ENCODE data around the gene PCDHA1. TPM values are rescaled to one million over a fixed set of nuclear protein-coding genes. Genes with fewer than 3 reads are reported as not detected.
"Not testable (repeated sequence)": the region's sequence is repeated elsewhere in the genome, so short reads cannot be mapped to it uniquely, and the experiment has no call there.

Gene PCDHA1
- total RNA-seq, 1 experiment from 2014 or later: not detected

DNA sequence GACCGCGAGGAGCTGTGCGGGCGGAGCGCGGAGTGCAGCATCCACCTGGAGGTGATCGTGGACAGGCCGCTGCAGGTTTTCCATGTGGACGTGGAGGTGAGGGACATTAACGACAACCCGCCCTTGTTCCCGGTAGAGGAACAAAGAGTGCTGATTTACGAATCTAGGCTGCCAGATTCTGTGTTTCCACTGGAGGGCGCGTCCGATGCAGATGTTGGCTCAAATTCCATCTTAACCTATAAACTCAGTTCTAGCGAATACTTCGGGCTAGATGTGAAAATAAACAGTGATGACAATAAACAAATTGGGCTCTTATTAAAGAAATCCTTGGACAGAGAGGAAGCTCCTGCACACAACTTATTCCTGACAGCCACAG, 42.4 kb downstream of the PCDHA1 start:
- no peaks in the 10 kb centered on the region; the same call in 1 of the 2 replicates for H3K9me2 ChIP-seq (ENCODE audit: insufficient read depth)
- no peaks in the 10 kb centered on the region for H3K9me3 ChIP-seq (ENCODE audit: control insufficient read depth in 1 of 2, insufficient read depth in 1 of 2, low read depth in 1 of 2, low read length in 2 of 2)
- intact Hi-C loops (cut with micrococcal nuclease): no loop called here
- H3K4me2 ChIP-seq (ENCODE audit: low read length): no peak overlapping the region
- TF ChIP-seq, protein P1, sequence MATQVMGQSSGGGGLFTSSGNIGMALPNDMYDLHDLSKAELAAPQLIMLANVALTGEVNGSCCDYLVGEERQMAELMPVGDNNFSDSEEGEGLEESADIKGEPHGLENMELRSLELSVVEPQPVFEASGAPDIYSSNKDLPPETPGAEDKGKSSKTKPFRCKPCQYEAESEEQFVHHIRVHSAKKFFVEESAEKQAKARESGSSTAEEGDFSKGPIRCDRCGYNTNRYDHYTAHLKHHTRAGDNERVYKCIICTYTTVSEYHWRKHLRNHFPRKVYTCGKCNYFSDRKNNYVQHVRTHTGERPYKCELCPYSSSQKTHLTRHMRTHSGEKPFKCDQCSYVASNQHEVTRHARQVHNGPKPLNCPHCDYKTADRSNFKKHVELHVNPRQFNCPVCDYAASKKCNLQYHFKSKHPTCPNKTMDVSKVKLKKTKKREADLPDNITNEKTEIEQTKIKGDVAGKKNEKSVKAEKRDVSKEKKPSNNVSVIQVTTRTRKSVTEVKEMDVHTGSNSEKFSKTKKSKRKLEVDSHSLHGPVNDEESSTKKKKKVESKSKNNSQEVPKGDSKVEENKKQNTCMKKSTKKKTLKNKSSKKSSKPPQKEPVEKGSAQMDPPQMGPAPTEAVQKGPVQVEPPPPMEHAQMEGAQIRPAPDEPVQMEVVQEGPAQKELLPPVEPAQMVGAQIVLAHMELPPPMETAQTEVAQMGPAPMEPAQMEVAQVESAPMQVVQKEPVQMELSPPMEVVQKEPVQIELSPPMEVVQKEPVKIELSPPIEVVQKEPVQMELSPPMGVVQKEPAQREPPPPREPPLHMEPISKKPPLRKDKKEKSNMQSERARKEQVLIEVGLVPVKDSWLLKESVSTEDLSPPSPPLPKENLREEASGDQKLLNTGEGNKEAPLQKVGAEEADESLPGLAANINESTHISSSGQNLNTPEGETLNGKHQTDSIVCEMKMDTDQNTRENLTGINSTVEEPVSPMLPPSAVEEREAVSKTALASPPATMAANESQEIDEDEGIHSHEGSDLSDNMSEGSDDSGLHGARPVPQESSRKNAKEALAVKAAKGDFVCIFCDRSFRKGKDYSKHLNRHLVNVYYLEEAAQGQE (IDR thresholded peaks at IDR 0.05; ENCODE audit: low read depth): no peak
- TF ChIP-seq EZH2 (IDR thresholded peaks at IDR 0.05) (no peak), CEBPB (IDR thresholded peaks at IDR 0.05; ENCODE audit: low read depth) (no peak), SRF (IDR thresholded peaks at IDR 0.05; ENCODE audit: low read depth) (no peak)
- TF ChIP-seq, protein P2, sequence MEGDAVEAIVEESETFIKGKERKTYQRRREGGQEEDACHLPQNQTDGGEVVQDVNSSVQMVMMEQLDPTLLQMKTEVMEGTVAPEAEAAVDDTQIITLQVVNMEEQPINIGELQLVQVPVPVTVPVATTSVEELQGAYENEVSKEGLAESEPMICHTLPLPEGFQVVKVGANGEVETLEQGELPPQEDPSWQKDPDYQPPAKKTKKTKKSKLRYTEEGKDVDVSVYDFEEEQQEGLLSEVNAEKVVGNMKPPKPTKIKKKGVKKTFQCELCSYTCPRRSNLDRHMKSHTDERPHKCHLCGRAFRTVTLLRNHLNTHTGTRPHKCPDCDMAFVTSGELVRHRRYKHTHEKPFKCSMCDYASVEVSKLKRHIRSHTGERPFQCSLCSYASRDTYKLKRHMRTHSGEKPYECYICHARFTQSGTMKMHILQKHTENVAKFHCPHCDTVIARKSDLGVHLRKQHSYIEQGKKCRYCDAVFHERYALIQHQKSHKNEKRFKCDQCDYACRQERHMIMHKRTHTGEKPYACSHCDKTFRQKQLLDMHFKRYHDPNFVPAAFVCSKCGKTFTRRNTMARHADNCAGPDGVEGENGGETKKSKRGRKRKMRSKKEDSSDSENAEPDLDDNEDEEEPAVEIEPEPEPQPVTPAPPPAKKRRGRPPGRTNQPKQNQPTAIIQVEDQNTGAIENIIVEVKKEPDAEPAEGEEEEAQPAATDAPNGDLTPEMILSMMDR (IDR thresholded peaks at IDR 0.05 in 2 of 3, conservative IDR thresholded peaks at IDR 0.05 in 1 of 3; ENCODE audit: borderline replicate concordance in 1 of 3, insufficient read depth in 1 of 3, low read depth in 2 of 3, low read length in 2 of 3): no peak
- TF ChIP-seq, protein P3, sequence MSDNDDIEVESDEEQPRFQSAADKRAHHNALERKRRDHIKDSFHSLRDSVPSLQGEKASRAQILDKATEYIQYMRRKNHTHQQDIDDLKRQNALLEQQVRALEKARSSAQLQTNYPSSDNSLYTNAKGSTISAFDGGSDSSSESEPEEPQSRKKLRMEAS (IDR thresholded peaks at IDR 0.05): no peak
- H3K36me3 ChIP-seq (ENCODE audit: control insufficient read depth in 1 of 2, insufficient read depth in 2 of 2, low read length in 2 of 2): no peaks in the 10 kb centered on the region
- BruUV-seq (replicated peaks): no TSS peak
- H3K4me1 ChIP-seq (ENCODE audit: control insufficient read depth in 1 of 2, insufficient read depth in 2 of 2, low read length in 2 of 2): no peaks in the 10 kb centered on the region
- CTCF ChIA-PET: no interaction called here
- POLR2A ChIA-PET: no interaction called here
- DNase-seq (ENCODE audit: low read depth, low spot score) (no peak), ATAC-seq (no peak)
- H3K79me2 ChIP-seq (ENCODE audit: insufficient read depth, low read length): no peaks in the 10 kb centered on the region
- H2AFZ ChIP-seq (ENCODE audit: low read depth, low read length, poor library complexity, severe bottlenecking): no peak overlapping the region
- no peak overlapping the region for H3K27ac ChIP-seq (ENCODE audit: low read depth, low read length)
- no peaks in the 10 kb centered on the region for H4K20me1 ChIP-seq (ENCODE audit: insufficient read depth)
- no peaks in the 10 kb centered on the region for H3K27me3 ChIP-seq (ENCODE audit: insufficient read depth, low read length)
- H3K9ac ChIP-seq (ENCODE audit: low read length): no peak overlapping the region
- H3K4me3 ChIP-seq (replicated peaks in 1 of 2; ENCODE audit: low read depth in 1 of 2, low read length in 2 of 2): no peak overlapping the region
- RAD21 ChIA-PET (ENCODE audit: low non-redundant PET in 1 of 2, low total read pairs in 2 of 2, uncharacterized antibody in 2 of 2, unreplicated experiment in 2 of 2): no interaction called here

DNA sequence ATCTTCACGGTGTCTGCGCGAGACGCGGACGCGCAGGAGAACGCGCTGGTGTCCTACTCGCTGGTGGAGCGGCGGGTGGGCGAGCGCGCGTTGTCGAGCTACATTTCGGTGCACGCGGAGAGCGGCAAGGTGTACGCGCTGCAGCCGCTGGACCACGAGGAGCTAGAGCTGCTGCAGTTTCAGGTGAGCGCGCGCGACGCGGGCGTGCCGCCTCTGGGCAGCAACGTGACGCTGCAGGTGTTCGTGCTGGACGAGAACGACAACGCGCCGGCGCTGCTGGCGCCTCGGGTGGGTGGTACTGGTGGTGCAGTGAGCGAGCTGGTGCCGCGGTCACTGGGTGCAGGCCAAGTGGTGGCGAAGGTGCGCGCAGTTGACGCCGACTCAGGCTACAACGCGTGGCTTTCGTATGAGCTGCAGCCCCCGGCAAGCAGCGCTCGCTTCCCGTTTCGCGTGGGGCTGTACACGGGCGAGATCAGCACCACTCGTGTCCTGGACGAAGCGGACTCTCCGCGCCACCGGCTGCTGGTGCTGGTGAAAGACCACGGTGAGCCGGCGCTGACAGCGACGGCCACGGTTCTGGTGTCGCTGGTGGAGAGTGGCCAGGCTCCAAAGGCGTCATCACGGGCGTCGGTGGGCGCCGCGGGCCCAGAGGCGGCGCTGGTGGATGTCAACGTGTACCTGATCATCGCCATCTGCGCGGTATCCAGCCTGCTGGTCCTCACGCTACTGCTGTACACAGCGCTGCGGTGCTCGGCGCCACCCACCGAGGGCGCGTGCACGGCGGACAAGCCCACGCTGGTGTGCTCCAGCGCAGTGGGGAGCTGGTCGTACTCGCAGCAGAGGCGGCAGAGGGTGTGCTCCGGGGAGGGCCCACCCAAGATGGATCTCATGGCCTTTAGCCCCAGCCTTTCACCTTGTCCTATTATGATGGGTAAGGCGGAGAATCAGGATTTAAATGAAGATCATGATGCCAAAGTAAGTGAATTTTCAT, 43.9 kb downstream of the PCDHA1 start:
- H3K27me3 ChIP-seq (ENCODE audit: insufficient read depth, low read length); BruUV-seq (replicated peaks); DNase-seq (ENCODE audit: low read depth, low spot score); RAD21 ChIA-PET (ENCODE audit: low non-redundant PET in 1 of 2, low total read pairs in 2 of 2, uncharacterized antibody in 2 of 2, unreplicated experiment in 2 of 2); CTCF ChIA-PET; H3K4me3 ChIP-seq (replicated peaks in 1 of 2; ENCODE audit: low read depth in 1 of 2, low read length in 2 of 2); H3K27ac ChIP-seq (ENCODE audit: low read depth, low read length); intact Hi-C loops (cut with micrococcal nuclease); H3K9me3 ChIP-seq (ENCODE audit: control insufficient read depth in 1 of 2, insufficient read depth in 1 of 2, low read depth in 1 of 2, low read length in 2 of 2); H4K20me1 ChIP-seq (ENCODE audit: insufficient read depth); POLR2A ChIA-PET; H3K9ac ChIP-seq (ENCODE audit: low read length); H3K4me2 ChIP-seq (ENCODE audit: low read length); H3K36me3 ChIP-seq (ENCODE audit: control insufficient read depth in 1 of 2, insufficient read depth in 2 of 2, low read length in 2 of 2); H3K79me2 ChIP-seq (ENCODE audit: insufficient read depth, low read length); H3K9me2 ChIP-seq (ENCODE audit: insufficient read depth); H3K4me1 ChIP-seq (ENCODE audit: control insufficient read depth in 1 of 2, insufficient read depth in 2 of 2, low read length in 2 of 2); ATAC-seq; H2AFZ ChIP-seq (ENCODE audit: low read depth, low read length, poor library complexity, severe bottlenecking): not testable (repeated sequence)

Data from HCT116 (cell line).